HG02973 (cell line): ENCODE results near the gene RPSA.
"Not testable (repeated sequence)": the region's sequence is repeated elsewhere in the genome, so short reads cannot be mapped to it uniquely, and the experiment has no call there.

Experiments used
- ATAC-seq: cut with Tn5 transposase; IDR thresholded peaks from one replicate; pipeline ENCODE4 v1.9.1; 2021; ENCODE audit warnings: moderate library complexity; ENCODE audit not compliant: unreplicated experiment

RPSA gene

DNA sequence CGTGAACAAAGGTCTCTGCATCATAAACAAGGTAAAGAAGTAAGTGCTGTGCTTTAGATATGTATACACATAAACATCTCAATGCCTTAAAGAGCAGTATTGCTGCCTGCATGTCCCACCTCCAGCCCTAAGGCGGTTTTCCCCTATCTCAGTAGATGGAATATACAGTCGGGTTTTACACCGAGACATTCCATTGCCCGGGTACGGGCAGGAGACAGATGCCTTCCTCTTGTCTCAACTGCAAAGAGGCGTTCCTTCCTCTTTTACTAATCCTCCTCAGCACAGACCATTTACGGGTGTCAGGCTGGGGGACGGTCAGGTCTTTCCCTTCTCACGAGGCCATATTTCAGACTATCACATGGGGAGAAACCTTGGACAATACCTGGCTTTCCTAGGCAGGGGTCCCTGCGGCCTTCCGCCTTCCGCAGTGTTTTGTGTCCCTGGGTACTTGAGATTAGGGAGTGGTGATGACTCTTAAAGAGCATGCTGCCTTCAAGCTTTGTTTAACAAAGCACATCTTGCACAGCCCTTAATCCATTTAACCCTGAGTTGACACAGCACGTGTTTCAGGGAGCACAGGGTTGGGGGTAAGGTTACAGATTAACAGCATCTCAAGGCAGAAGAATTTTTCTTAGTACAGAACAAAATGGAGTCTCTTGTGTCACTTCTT, 12.2 kb downstream of the RPSA start:
- ATAC-seq, result not testable (repeated sequence)

DNA sequence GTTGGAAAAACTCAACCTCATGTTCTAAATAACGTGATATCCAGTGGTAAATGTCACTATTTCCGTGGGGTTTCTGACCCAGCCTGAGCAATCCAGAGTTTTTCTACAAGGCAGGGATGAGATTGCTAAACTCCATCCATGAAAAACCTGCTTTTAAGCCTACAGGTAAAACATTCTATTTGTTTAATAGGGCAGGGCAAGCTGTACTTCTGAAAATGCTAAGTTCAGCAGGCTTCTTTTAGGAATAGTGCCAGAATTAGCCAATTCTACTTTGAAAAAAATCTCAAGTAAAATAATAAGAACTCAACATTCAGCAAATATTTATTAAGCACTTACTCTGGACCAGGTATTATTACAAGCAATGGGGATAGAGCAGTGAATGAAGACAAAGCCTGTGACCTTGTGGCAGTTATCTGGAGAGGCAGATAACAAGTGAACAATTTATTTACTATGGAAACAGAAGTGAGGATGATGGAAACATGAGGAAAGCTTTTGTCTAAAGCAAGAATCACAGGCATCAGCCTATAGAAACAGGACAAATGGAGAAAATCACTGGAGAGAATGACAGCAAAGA, 13.3 kb downstream of the RPSA start:
- no peak for ATAC-seq

DNA sequence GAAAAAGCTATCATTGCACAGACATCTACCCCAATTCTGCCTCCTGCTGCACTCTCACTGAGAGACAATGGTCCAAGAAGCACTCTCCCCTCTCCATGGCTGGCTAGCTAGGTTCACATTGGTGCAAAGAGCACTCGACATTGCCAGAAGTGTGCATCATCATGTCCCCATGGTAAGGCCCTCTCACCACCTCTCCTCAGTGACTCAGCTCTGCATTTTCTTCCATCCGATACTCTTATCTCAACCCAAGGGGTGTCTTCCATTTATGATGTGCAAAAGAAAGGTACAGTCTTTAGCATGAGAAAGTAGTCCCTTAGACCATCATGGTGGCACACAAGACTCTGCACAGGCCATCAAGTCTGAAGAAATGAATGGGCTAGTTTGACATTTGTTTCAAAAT, 14.0 kb downstream of the RPSA start:
- no peak for ATAC-seq

DNA sequence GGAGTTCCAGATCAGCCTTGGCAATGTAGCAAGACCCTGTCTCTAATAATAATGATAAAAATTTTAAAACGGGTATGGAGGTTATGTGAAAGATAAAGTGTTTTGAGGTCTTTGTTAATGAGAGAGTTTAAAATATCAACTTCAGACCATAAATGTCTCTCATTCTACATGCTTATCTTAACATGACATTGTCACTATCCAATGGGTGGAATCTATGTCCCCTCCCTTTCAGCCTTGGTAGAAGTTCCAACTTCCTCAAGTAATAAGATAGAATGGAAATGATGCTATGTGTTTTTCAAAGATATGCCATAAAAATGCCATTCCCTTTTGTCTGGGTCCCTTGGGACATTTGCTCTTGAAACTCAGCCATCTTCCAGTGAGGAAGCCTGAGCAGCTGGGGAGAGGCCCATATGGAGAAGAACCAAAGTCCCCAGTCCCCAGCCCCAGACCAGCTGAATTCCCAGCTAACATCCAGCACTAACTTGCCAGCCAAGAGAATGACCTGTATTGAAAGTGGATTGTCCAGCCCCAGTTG, 17.0 kb downstream of the RPSA start:
- ATAC-seq, result no peak

DNA sequence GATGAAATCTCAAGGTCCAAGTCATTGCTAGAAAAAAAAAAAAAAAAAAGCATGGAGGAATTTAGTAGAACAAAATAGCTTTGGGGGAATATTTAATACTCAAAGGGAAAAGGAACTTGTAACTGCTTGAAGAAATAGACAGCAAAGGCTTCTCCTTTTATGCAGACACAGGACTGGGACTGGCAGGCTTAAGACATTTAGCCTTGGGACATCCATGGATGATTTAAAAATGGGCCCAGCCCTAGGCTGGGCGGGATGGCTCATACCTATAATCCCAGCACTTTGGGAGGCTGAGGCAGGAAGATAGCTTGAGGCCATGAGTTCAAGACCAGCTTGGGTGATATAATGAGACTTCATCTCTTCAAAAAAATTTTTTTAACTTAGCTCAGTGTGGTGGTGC, 19.8 kb downstream of the RPSA start:
- ATAC-seq, result no peak

DNA sequence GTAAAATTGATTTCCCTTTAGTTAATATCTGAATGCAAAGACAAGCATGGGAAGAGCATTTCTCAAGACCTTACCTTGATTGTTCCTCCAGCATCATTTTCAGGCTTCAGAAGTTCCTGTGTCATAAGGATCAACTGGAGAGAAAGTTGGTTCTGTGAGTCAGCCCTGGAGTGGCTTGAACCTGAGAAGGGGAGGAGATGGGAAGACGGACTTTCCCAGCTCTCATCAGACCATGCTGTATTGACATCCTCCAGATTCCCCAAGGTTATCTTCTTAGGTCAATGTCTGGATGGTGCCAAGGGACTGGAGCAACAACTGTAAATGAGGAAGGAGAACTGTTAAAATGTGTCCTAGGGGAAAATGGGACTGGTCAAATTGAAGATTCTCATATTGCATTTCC, 21.0 kb downstream of the RPSA start:
- ATAC-seq, result no peak

DNA sequence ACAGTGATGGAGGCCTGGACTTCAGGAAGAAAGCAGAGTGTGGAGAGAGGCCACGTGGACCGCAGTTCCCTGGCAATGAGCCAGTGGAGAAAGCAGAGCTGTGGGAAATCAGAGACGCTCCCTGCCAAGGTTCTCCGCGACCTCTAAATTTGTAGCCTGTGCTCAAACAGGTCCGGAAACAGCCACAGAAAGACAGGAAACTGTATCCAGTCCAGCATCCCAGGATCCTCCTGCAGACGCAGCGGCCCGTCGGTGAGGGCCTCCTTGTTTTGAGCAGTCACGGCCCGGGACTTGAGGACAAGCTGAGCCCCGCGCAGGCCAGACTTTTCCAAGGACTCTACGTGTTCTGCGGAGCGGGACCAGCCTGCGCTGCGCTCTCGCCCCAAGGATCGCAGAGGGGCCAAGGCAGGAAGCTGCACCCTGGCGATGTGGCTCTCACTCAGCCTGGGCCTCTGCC, 22.3 kb downstream of the RPSA start:
- ATAC-seq, result no peak

DNA sequence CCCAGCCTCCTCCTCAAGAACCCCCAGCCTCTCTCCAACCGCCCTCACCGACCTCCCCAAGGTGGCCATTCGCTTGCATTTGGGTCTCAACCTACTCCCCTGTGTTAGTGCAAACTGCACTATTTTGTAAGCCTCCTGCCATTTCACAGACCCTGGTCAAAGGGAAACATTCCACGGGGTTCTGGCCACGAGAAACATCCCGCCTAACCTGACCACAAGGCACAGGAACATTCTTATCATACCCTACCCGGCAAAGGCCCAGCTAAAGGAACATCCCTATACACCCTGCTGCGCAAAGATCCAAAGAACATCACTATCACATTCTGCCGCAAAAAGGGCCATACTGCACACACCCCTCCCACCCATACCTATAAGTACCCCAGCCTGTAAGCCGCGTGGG, 22.9 kb downstream of the RPSA start:
- ATAC-seq, result no peak

DNA sequence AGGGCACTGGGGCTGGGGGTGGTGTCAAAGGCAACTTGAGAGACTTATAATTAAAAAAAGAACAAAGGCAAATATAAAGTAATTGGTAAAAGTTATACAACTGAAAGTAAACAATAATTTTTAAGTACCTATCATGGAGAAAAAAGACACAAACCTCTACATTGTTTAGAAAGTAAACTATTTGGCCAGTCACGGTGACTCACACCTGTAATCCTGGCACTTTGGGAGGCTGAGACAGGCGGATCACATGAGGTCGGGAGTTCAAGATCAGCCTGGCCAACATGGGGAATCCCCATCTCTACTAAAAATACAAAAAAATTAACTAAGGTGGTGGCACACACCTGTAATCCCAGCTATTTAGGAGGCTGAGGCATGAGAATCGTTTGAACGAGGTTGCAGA, 25.8 kb downstream of the RPSA start:
- ATAC-seq, result no peak

DNA sequence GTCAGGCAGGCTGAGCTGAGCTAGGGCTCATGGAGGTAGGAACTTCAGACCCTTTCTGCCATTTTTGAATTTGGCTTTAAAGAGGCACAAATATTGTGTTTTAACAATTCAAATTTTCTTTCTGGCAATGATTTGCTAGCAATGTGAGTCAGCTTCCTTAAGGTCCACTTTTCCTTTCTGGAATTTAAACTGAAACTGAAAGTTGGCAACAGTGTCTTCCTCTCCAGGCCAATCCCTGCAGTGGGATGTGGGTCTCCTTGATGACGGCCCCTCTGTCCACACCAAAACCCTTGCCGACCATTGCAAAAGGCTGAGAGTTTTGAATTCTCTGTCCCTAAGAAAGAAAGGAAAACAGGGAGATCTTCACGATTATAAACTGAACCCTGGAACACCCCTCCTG, 27.1 kb downstream of the RPSA start:
- ATAC-seq, result no peak

DNA sequence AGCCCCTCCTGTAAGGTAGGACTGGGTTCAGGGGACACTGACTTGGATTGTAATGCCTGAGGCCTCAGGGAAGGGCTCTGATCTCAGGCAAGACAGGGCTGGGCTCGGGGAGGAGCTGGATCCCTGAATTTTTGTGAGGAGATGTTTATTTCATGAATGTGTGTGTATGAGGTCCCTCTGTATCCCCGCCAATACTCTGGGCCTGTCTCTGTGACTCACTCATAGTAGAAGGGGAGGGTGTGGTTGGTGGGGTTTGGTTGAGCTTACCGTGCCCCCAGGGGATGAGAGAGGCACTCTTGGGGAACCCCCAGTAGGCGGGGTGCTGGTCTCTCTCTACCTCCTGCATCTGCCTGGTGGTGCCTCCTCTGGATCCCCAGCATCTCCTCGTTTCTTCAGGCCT, 28.1 kb downstream of the RPSA start:
- no peak for ATAC-seq

DNA sequence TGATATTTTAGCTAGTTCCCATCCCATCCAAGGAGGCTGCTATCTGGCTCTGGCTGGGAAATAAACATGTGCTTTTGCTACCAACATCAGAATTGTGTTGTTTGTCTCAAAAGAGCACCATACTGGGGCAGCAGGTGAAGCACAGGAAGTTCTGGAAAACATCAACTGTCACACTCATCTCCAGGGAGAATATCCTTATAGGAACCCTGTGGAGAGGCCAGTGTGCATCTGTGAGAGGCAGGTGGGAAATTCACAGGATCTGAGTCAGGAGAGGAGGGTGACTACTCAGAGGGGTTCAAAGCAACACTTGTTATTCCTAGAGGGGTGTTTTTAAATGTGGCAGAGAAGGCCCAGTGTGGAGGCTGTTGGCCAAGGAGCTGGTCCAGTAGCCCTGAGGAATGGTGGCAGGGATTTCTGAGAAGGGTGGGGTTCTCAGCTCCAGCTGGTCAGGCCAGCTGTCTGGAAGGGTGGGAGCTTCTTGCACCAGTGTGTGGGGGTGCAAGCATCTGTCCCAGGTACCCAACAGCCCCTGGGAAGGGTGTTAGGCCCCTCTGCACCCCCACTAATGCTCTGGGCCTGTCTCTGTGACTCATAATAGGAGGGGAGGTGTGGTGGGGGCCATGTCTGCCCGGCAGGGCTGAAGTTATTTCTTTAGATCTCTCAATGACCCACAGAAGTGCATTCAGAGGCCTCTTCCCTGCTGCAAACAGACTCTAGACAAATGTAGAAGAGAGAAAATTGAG, 28.7 kb downstream of the RPSA start:
- ATAC-seq, result no peak

DNA sequence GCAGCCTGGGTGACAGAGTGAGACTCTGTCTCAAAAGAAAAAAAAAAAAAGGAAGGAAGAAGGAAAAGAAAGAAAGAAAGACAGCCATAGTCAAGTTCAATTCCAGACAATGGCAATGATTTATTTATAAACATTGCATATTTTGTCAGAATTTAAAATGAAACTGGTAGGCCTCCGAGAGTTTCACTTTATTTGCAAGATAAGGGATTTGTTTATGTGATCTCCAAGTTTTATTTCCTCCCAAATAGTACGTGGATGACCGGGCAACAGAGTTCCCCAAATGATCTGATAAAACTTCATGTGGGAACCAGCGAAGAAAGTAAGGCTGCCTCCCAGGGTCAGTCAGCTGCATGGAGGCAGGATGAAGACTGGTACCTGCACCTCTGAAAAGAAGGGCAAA, 32.4 kb downstream of the RPSA start:
- ATAC-seq, result no peak

DNA sequence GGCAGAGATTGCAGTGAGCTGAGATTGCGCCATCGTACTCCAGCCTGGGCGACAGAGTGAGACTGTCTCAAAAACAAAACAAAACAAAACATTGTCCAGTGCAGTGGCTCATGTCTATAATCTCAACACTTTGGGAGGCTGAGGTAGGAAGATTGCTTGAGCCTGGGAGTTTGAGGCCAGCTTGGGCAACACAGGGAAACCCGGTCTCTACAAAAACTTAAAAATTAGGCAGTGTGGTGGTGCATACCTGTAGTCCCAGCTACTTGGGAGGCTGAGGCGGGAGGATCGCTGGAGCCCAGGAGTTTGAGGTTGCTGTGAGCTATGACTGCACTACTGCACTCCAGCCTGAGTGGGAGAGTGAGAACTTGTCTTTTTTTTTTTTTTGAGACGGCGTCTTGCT, 33.8 kb downstream of the RPSA start:
- ATAC-seq, result no peak

DNA sequence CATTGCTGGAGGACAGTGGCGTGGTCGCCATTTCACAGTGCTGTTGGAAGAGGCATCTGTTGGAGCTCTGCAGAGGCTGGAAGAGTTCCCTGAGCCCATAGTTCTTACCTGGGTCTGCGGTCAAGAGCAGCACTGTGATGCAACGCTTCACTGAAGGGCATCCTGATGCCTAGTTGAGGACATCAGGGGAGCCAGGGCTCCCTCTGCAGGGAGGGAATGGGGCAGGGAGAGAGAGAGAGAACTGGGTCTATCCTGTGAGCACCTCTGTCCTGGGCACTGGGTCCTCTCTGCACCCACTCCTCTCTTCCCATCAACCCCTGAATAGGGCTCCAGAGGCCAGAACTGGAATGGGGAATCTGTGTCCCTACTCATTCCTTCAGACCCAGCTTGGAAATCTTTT, 37.0 kb downstream of the RPSA start:
- no peak for ATAC-seq

DNA sequence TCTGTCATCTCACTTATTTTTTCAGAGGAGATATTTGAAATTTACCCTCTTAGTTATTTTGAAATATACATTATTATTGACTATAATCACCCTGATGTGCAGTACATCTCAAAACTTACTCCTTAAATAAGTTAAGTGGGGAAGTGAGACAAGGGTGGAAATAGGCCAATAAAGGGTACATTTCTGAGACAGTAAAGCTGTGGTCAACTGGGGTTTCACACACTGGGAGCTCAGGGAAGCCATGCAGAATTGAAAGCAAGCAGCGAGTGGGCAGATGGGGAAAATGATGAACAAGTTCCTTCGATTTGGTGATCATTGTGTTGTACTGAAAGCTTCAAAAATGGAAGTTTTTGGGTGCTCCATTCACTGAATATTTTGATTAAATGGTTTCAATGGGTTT, 39.4 kb downstream of the RPSA start:
- ATAC-seq, result no peak

DNA sequence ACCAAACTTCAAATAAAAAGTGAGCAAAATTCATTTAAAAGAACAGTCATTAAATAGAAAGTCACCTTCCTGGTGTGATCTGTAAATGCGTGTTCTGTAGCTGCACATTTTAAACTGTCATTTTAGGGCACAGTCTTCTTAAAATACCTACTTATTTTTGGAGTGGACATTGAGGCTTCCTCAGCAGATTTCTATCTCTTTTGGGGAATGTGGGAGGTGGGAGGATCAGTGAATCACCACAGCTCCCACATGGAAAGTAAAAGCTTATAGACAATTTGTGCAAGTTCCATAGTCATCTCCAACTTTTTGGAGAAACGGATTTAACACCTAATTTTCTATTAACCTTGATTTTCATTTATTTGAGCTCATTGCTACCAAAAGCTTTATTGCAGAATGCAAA, 39.9 kb downstream of the RPSA start:
- no peak for ATAC-seq

DNA sequence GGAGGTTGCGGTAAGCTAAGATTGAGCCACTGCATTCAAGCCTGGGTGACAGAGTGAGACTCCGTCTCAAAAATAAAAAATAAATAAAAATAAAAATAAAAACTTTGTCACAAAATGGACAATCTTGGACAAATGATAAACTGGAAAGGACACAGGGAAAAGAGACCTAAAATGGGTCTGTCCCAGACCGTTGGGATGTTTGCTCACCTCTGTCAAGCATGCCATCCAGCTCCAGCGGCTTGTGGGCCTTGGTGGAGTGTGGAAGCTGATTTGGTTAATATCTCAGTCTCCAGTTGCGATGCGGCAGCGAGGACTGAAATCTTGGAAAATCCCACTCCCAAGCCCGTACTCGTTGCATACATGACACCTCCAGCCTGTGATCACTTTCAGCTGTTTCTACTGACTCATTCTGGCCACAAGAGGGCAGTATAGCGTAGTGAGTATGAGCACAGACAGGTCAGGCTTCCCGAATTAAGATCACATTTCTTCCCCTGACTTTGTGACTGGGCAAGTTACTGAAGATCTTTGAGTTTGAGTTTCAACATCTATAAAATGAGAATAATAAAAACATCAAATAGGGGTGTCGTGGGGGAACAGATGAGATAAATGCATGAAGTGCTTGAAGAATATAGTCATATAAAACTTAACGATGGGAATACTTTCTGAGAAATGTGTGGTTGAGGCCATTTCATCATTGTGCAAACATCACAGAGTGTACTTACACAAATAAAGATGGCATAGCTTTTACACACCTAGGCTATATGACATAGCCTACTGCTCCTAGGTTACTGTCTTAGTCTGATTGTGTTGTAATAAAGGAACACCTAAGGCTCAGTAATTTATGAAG, 41.3 kb downstream of the RPSA start:
- ATAC-seq, result peak; percentile 84

DNA sequence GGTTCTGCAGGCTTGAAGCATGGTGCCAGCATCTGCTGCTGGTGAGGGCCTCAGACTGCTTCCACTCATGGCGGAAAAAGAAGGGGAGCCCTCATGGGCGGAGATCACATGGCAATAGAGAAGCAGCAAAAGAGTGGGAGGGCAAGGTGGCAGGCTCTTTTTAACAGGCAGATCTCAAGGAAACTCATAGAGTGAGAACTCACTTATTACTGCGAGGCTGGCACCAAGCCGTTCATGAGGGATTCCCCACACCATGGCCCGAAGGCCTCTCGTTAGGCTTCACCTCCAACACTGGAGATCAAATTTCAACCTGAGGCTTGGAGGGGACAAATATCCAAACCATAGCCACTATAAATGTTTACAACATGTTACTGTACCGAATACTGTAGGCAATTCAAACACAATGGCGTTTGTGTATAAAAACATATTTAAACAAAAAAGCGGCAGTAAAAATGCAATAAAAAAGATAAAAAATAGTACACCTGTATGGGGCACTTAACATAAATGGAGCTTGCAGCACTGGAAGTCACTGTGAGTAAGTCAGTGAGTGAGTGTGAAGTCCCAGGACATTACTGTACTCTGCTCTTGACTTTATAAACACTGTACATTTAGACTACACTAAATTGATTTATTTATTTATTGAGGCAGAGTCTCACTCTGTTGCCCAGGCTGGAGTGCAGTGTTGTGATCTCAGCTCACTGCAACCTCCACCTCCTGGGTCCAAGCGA, 42.1 kb downstream of the RPSA start:
- no peak for ATAC-seq

DNA sequence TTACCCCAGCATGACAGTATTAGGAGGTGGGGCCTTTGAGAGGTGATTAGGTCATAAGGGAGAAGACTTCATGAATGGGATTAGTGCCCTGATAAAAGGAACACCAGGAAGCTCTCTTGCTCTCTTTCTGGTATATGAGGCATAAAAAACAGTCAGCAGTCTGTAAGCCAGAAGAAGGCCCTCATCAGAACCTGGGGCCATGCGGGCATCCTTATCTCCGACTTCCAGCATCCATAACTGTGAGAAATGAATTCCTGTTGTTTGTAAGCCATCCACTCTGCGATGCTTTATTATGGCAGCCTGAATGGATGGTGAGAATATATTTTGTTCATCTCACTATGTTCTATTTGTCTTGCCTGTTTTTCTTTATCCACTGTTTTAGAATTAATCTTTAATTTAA, 43.3 kb downstream of the RPSA start:
- ATAC-seq, result no peak

DNA sequence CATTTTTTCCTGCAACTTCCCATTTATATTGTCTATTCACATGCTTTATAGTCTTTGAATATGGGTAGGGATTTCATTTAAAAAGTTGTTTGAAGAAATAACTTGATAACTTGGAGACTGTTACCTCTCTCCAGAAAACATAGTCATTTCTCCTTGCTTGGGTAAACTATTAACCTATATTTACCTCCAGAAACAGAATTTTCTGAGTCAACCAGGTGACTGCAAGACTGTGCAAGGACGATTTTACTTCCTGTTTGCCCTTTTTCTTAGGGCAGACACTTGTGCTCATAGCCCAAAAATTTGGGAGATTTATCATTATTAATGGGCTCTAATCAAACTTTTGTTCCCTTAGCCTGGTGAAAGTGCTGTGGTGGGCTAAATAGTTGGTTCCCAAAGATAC, 46.6 kb downstream of the RPSA start:
- ATAC-seq, result peak; percentile 76
